Measurements from ENCODE around the gene OR6A2.
"Not testable (repeated sequence)": the region's sequence is repeated elsewhere in the genome, so short reads cannot be mapped to it uniquely, and the experiment has no call there.

Gene OR6A2

GRCh38 chr11:6828103-6828502, 28.6 kb upstream of the OR6A2 start:
- H3K27ac ChIP-seq = no peak overlapping the region
- TF ChIP-seq CTCF (conservative IDR thresholded peaks at IDR 0.05) = no peak

GRCh38 chr11:6825231-6825744, 25.8 kb upstream of the OR6A2 start:
- H3K27ac ChIP-seq = no peak overlapping the region
- TF ChIP-seq CTCF (conservative IDR thresholded peaks at IDR 0.05) = no peak

GRCh38 chr11:6824136-6824823, 24.8 kb upstream of the OR6A2 start:
- TF ChIP-seq CTCF (conservative IDR thresholded peaks at IDR 0.05) = no peak
- H3K27ac ChIP-seq = no peak overlapping the region

GRCh38 chr11:6818967-6819366, 19.5 kb upstream of the OR6A2 start:
- no peak overlapping the region for H3K27ac ChIP-seq
- TF ChIP-seq CTCF (conservative IDR thresholded peaks at IDR 0.05) = no peak

GRCh38 chr11:6817694-6818093, 18.2 kb upstream of the OR6A2 start:
- no peak overlapping the region for H3K27ac ChIP-seq
- TF ChIP-seq CTCF (conservative IDR thresholded peaks at IDR 0.05) = 0 out of 2 replicates have a peak, but pooled peaks have one; percentile 9

- TF ChIP-seq CTCF (conservative IDR thresholded peaks at IDR 0.05) = no peak
- no peak overlapping the region for H3K27ac ChIP-seq
Observed at GRCh38 chr11:6813656-6814055, 14.2 kb upstream of the OR6A2 start.

GRCh38 chr11:6812390-6813005, 13.0 kb upstream of the OR6A2 start:
- peak; percentile 94 for TF ChIP-seq CTCF (conservative IDR thresholded peaks at IDR 0.05)
- H3K27ac ChIP-seq = no peak overlapping the region

- H3K27ac ChIP-seq = not testable (repeated sequence)
Observed at GRCh38 chr11:6801075-6801474, 1.6 kb upstream of the OR6A2 start.

Measured in VCaP (cell line).